ENCODE measurements around the gene GATAD2A.

- TF ChIP-seq EZH2 (IDR thresholded peaks at IDR 0.05; ENCODE audit: low read length), result no peak
- TF ChIP-seq CTCF (optimal IDR thresholded peaks at IDR 0.05 in 1 of 3, IDR thresholded peaks at IDR 0.05 in 1 of 3, conservative IDR thresholded peaks at IDR 0.05 in 1 of 3; ENCODE audit: extremely low read depth in 1 of 3, insufficient read depth in 2 of 3, low read length in 3 of 3), result no peak
These were observed 54.8 kb downstream of the GATAD2A start for GRCh38 chr19:19460258-19460731.
